Fibroblast of villous mesenchyme (primary cell): ENCODE data around the gene KIFC3. TPM values are rescaled to one million over a fixed set of nuclear protein-coding genes. Genes with fewer than 3 reads are reported as not detected.

ENCODE experiments used
- DNase-seq: peaks from one replicate; pipeline ENCODE4 v3.0.0-alpha.2; 2010; ENCODE audit warnings: low read depth
- H3K4me3 ChIP-seq: 2 replicates; pipeline ENCODE4 v1.5.1; 2011; ENCODE audit warnings: low read depth, mild to moderate bottlenecking, low read length
- CTCF ChIP-seq: IDR thresholded peaks from 2 replicates; pipeline ENCODE4 v1.5.1; 2012; ENCODE audit warnings: low read depth, mild to moderate bottlenecking, low read length; ENCODE audit not compliant: insufficient read depth
- total RNA-seq: library from RNA; depleted of rRNA; stranded (reverse); fragments of >200 nt; gene quantifications from 2 replicates; pipeline ENCODE4 v1.2.3, GENCODE V29; 2012

KIFC3 gene
- total RNA-seq, 1 donor: 72.5 TPM

- no peak overlapping the region for H3K4me3 ChIP-seq
- TF ChIP-seq CTCF: no peak
Measured at GRCh38 chr16:57758331-57759117, 43.8 kb downstream of the KIFC3 start.

GRCh38 chr16:57757883-57758282 lies 44.4 kb downstream of the KIFC3 start:
- no peak overlapping the region for H3K4me3 ChIP-seq
- no peak for TF ChIP-seq CTCF
- DNase-seq: no peak

More at GRCh38 chr16:57758331-57759117, 43.8 kb downstream of the KIFC3 start:
- DNase-seq: no peak

GRCh38 chr16:57757326-57757786 lies 44.9 kb downstream of the KIFC3 start:
- peak; percentile 95 for TF ChIP-seq CTCF
- H3K4me3 ChIP-seq: no peak overlapping the region
- peak; percentile 77 for DNase-seq

- DNase-seq: no peak
- H3K4me3 ChIP-seq: no peak overlapping the region
- TF ChIP-seq CTCF: no peak
Measured at GRCh38 chr16:57756424-57757325, 45.6 kb downstream of the KIFC3 start.

- H3K4me3 ChIP-seq: no peak overlapping the region
- no peak for TF ChIP-seq CTCF
- no peak for DNase-seq
Measured at GRCh38 chr16:57755726-57756423, 46.4 kb downstream of the KIFC3 start.

GRCh38 chr16:57755061-57755684 lies 47.1 kb downstream of the KIFC3 start:
- no peak overlapping the region for H3K4me3 ChIP-seq
- DNase-seq: no peak
- no peak for TF ChIP-seq CTCF
